A549 treated with RU486 at 1 μM for 4 hours (cell line): Measurements from ENCODE around the gene MCAT. TPM values are rescaled to one million over a fixed set of nuclear protein-coding genes. Genes with fewer than 3 reads are reported as not detected.

Source experiments
- total RNA-seq: library from RNA; stranded (reverse); fragments of 200-300 nt; extraction: Qiagen RNA extraction; gene quantifications from 5 replicates; pipeline ENCODE4 v1.2.3, GENCODE V29; 2022; ENCODE audit warnings: low read depth

MCAT gene, protein sequence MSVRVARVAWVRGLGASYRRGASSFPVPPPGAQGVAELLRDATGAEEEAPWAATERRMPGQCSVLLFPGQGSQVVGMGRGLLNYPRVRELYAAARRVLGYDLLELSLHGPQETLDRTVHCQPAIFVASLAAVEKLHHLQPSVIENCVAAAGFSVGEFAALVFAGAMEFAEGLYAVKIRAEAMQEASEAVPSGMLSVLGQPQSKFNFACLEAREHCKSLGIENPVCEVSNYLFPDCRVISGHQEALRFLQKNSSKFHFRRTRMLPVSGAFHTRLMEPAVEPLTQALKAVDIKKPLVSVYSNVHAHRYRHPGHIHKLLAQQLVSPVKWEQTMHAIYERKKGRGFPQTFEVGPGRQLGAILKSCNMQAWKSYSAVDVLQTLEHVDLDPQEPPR
- total RNA-seq, result 17.9 to 28.6 TPM (median 26.1 TPM) in 5 replicates

DNA sequence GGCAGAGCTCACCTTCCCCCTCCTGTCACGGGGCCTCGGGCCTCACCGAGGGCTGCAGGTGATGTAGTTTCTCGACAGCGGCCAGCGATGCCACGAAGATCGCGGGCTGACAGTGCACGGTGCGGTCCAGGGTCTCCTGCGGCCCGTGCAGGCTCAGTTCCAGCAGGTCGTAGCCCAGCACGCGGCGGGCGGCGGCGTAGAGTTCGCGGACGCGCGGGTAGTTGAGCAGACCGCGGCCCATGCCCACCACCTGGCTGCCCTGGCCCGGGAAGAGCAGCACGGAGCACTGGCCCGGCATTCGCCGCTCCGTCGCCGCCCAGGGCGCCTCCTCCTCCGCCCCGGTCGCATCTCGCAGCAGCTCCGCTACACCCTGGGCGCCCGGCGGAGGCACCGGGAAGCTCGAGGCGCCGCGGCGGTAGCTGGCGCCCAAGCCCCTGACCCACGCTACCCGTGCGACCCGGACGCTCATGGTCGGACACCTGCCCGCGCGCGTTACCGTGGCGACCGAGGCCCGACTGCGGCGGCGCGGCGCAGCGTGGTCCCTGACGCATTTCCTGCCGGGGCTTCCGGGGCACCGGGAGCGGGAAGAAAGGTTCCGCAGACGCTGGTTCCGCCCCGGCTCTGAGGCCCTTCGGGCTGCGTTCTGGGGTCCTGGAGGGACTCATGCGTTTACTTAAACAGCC, at the start of gene MCAT:
Gene MCAT, minus strand, starts transcription at position 519 of the 683 bp plus-strand sequence. Its CDS starts 50 bp downstream, at position 469.

DNA sequence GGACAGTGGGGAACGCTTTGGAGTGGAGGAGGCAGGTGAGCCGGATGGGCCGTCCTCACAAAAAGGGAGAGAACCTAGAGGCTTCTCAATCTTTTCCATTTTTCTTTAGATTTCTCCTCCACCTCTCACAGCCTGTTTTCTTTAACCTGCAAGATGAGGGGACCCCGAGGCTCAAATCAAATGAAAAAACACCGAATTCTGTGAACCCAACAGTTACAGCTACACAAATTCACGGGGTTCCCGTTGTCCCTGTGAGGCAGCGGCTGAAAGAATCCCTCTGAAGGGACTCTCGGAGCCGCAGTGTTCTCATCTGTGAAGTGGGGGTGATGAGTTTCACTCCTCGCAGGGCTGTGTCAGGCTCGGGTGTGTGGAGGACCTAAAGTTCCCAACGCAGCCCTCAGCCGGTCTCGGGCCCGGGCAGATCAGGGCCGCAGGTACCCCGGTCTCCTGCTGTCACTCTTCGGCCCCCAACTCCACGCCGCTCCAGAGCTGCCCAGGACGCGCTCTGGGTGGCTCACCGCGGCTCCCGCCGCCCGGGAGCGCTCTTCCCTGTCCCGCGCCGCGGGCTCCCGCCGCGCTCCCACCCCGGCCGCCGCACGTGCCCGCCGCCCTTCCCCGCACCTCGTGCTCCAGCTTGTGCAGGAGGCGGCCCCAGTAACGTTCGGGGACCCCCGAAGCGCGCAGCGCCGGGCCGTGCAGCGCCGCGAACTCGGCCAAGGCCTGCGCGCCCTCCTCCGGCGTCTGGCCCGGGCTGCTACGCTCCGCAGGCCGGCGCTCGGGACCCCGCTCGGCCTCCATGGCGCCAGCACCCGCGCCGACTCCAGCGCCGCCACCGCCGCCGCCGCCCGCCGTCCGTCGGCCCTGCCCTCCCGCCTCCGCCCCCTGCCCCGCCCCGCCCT, 43.3 kb upstream of the MCAT start, which contains the start of gene TTLL12:
Gene TTLL12, minus strand, starts transcription at position 863 of the 899 bp plus-strand sequence. Its CDS starts 65 bp downstream, at position 798.

DNA sequence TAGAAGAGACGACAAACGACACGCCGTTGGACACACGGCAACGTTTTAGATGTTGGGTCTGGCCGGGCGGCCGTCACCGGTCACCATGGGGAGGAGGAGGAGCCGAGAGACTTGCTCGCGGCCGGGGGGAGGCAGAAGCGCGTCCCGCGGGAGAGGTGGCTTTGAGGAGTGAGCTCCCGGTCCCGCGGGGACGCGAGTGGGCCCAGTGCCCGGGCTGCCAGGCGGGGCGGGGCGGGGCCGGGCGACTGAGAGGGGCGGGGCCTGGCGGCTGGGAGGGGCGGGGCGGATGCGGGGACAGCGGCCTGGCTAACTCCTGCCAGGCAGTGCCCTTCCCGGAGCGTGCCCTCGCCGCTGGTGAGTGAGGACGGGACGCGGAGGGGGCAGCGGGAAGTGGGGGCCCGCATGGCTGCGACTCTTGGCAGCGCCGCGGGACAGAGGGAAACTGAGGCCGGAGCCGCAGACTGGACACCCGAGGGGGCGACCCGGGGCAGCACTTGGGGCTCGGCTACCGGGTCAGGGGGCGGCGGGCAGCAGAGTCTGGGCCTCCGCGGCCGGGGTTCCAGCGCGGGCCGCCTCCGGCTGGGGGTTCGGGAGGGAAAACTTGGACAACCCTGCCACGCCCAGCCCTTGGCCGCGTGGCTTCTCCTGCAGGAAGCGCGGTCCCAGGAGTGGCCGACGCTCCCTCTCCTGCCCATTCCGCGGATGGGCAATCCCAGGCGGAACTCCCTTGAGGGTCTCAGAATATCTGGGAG, 8.2 kb upstream of the MCAT start, which contains the start of gene TSPO:
Gene TSPO, plus strand, starts transcription at position 309 of the 752 bp plus-strand sequence. CDS start 7,680 bp downstream, outside the sequence.

DNA sequence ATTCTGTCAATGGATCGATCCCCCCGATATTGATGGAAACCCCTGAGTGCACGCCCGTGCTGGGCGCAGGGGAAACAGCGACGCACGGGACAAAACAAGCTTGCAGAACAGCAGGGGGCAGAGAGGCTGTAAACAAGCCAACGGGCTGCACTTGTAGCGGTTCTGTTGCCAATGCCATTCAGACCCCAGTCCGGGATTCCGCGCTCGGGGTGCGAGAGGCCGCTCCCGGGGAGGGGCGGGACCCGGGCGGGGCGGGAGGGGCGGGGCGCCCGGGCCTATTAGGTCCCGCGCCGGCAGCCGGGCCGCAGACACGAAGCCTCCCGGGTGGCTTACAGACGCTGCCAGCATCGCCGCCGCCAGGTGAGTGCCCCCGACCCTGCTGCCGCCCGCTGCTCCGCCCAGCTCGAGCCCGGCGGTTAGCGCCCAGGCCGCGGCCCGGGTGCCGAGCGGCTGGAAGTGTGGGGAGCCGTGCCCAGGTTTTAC, 32.7 kb downstream of the MCAT start, which contains the start of gene BIK:
Gene BIK, plus strand, starts transcription at position 307 of the 483 bp plus-strand sequence. CDS start 13,273 bp downstream, outside the sequence.

DNA sequence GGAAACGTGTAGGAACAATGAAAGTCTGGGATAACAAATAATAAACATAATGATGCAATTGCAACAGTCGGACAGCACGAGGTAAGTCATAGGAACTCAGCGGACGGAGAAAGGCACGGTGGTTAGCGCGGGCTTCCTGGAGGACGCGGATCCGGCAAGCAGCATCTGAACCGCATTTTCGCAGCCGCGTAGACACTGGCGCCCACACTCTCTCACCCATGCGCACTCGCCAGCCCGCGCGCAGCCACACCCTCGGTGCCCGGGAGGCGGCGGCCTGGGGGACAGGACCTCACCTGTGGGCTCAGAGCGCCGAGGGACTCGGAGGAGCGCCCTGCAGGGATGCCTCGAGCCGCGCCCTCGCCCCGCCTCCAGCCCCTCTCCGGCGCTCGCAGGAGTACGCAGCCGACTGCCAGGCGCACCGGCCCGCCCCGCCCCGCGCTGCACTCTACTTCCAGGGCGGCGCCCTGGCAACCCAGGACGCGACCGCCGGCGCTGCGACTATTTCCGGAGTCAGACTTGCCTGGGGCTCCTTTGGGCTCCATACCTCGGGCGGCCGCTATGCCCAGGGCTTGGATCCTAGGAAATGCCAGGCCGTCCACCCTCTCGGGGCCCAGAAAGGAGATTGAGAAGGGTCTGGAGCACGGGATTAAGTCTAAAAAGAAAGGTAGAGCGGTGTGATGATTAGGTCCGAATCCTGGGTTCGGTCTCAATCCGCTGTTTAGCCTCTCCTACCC, 54.0 kb downstream of the MCAT start, which contains the start of gene TTLL1:
Gene TTLL1, minus strand, starts transcription at position 408 of the 734 bp plus-strand sequence. CDS start 13,805 bp downstream, outside the sequence.

Other genes with a start within 250 kb of the MCAT start
- 62.4 to 74.3 TPM (median 72.7 TPM) in 5 replicates for gene PACSIN2, start 128.2 kb downstream of the MCAT start, total RNA-seq
- gene TTLL1, start 54.0 kb downstream of the MCAT start, total RNA-seq, result 1.9 to 2.6 TPM (median 2.2 TPM) in 5 replicates
- gene BIK, start 32.6 kb downstream of the MCAT start, total RNA-seq, result 0.79 to 1.9 TPM (median 1.3 TPM) in 5 replicates
- 131 to 235 TPM (median 179 TPM) in 5 replicates for gene TSPO, start 8.2 kb upstream of the MCAT start, total RNA-seq
- 17.5 to 22.3 TPM (median 19.8 TPM) in 5 replicates for gene TTLL12, start 43.7 kb upstream of the MCAT start, total RNA-seq
- gene SCUBE1, start 200.0 kb upstream of the MCAT start, total RNA-seq, result 0.05 to 0.31 TPM (median 0.12 TPM) in 5 replicates